DOHH2 (cell line): ENCODE results near the gene MARCHF3.

Source experiments
- CTCF ChIP-seq: fragments of 200-600 bp; sonication (generic); IDR thresholded peaks from one replicate; pipeline ENCODE4 v1.5.1; 2014; ENCODE audit warnings: antibody characterized with exemption, mild to moderate bottlenecking, low read depth, low read length; ENCODE audit not compliant: poor library complexity, severe bottlenecking
- EZH2phosphoT487 ChIP-seq: fragments of 200-600 bp; sonication (generic); IDR thresholded peaks from 2 replicates; pipeline ENCODE4 v1.6.1; 2017; ENCODE audit warnings: borderline replicate concordance, mild to moderate bottlenecking, antibody characterized with exemption, low read length, moderate library complexity, mixed read lengths

- TF ChIP-seq CTCF: no peak
- no peak for TF ChIP-seq EZH2phosphoT487
These were observed 155.0 kb downstream of the MARCHF3 start for GRCh38 chr5:126875303-126875785.
